ENCODE data around the gene ATP2A1. TPM values are rescaled to one million over a fixed set of nuclear protein-coding genes. Genes with fewer than 3 reads are reported as not detected.

The ATP2A1 gene
- total RNA-seq, 1 experiment from 2014 or later: 2.9 TPM

GRCh38 chr16:28830531-28830930 is 47.8 kb upstream of the ATP2A1 start:
- no peaks in the 10 kb centered on the region for H3K27me3 ChIP-seq (ENCODE audit: control insufficient read depth, insufficient read depth, low read length)
- intact Hi-C loops (cut with micrococcal nuclease; ENCODE audit: unreplicated experiment): no loop called here

GRCh38 chr16:28834349-28834748 is 43.9 kb upstream of the ATP2A1 start:
- Histone ChIP-seq H3K36me3 (ENCODE audit: control insufficient read depth, insufficient read depth, low read length) (peaks cover 51% of the 10 kb centered on the region), H3K27me3 (ENCODE audit: control insufficient read depth, insufficient read depth, low read length) (no peaks in the 10 kb centered on the region), H3K4me3 (ENCODE audit: low read depth in 2 of 2, low read length in 2 of 2) (no peak overlapping the region), H3K4me1 (ENCODE audit: control insufficient read depth, insufficient read depth, low read length) (no peaks in the 10 kb centered on the region), H3K27ac (ENCODE audit: low read length) (no peak overlapping the region), H3K9me3 (ENCODE audit: control insufficient read depth, insufficient read depth, low read depth, low read length) (no peaks in the 10 kb centered on the region)
- TF ChIP-seq POLR2AphosphoS5 (IDR thresholded peaks at IDR 0.05; ENCODE audit: low read depth, low read length): no peak
- no peak for TF ChIP-seq TCF7L2 (IDR thresholded peaks at IDR 0.05; ENCODE audit: low read depth, low read length)
- TF ChIP-seq, protein P1, sequence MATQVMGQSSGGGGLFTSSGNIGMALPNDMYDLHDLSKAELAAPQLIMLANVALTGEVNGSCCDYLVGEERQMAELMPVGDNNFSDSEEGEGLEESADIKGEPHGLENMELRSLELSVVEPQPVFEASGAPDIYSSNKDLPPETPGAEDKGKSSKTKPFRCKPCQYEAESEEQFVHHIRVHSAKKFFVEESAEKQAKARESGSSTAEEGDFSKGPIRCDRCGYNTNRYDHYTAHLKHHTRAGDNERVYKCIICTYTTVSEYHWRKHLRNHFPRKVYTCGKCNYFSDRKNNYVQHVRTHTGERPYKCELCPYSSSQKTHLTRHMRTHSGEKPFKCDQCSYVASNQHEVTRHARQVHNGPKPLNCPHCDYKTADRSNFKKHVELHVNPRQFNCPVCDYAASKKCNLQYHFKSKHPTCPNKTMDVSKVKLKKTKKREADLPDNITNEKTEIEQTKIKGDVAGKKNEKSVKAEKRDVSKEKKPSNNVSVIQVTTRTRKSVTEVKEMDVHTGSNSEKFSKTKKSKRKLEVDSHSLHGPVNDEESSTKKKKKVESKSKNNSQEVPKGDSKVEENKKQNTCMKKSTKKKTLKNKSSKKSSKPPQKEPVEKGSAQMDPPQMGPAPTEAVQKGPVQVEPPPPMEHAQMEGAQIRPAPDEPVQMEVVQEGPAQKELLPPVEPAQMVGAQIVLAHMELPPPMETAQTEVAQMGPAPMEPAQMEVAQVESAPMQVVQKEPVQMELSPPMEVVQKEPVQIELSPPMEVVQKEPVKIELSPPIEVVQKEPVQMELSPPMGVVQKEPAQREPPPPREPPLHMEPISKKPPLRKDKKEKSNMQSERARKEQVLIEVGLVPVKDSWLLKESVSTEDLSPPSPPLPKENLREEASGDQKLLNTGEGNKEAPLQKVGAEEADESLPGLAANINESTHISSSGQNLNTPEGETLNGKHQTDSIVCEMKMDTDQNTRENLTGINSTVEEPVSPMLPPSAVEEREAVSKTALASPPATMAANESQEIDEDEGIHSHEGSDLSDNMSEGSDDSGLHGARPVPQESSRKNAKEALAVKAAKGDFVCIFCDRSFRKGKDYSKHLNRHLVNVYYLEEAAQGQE (IDR thresholded peaks at IDR 0.05; ENCODE audit: insufficient read depth in 1 of 2, low read depth in 2 of 2, low read length in 1 of 2): no peak
- no TSS peak for BruUV-seq (replicated peaks)
- in situ Hi-C loops (cut with HindIII; ENCODE audit: low pct_unique_long_range_greater_than_20kb, low sequenced_read_pairs): no loop called here
- ChIA-PET CTCF (no interaction called here), POLR2A (no interaction called here)
- intact Hi-C loops (cut with micrococcal nuclease; ENCODE audit: unreplicated experiment): no loop called here
- ATAC-seq: no peak
- no peak for DNase-seq (ENCODE audit: low read depth, low spot score)

More at GRCh38 chr16:28830531-28830930, 47.8 kb upstream of the ATP2A1 start:
- in situ Hi-C loops (cut with HindIII; ENCODE audit: low pct_unique_long_range_greater_than_20kb, low sequenced_read_pairs): no loop called here
- BruUV-seq (replicated peaks): no TSS peak
- no peak for DNase-seq (ENCODE audit: low read depth, low spot score)
- TF ChIP-seq POLR2AphosphoS5 (IDR thresholded peaks at IDR 0.05; ENCODE audit: low read depth, low read length) (no peak), SIN3A (IDR thresholded peaks at IDR 0.05; ENCODE audit: borderline replicate concordance, insufficient read depth, low read depth, low read length) (no peak), TCF7L2 (IDR thresholded peaks at IDR 0.05; ENCODE audit: low read depth, low read length) (no peak), CTCF (IDR thresholded peaks at IDR 0.05) (no peak)
- TF ChIP-seq, protein P1 (IDR thresholded peaks at IDR 0.05; ENCODE audit: insufficient read depth in 1 of 2, low read depth in 2 of 2, low read length in 1 of 2): no peak
- Histone ChIP-seq H3K4me3 (ENCODE audit: low read depth in 2 of 2, low read length in 2 of 2) (no peak overlapping the region), H3K9me3 (ENCODE audit: control insufficient read depth, insufficient read depth, low read depth, low read length) (no peaks in the 10 kb centered on the region), H3K4me1 (ENCODE audit: control insufficient read depth, insufficient read depth, low read length) (peaks cover 12% of the 10 kb centered on the region), H3K27ac (ENCODE audit: low read length) (no peak overlapping the region), H3K36me3 (ENCODE audit: control insufficient read depth, insufficient read depth, low read length) (peaks cover 78% of the 10 kb centered on the region)
- POLR2A ChIA-PET: interaction anchor here (0.7 kb wide), 1 partner anchor 113 kb away, joined by 9 read pairs; no protein-coding TSS in a partner anchor
- ATAC-seq: no peak
- CTCF ChIA-PET: no interaction called here

Data from Panc1 (cell line).